NCI-H446 (cell line): ENCODE measurements around the gene SKA2.
A peak's percentile ranks its signal among the peaks of the same experiment; 100 is the strongest.
"Not testable (repeated sequence)": the region's sequence is repeated elsewhere in the genome, so short reads cannot be mapped to it uniquely, and the experiment has no call there.

ENCODE experiments used
- DNase-seq, 2 experiments: peaks; one replicate each; lab custom pipeline; 2025; lab: John Stamatoyannopoulos, UW

SKA2 gene

GRCh38 chr17:59151591-59151990 lies 3.4 kb downstream of the SKA2 start:
- DNase-seq, result no peak

GRCh38 chr17:59151006-59151405 lies 4.0 kb downstream of the SKA2 start:
- DNase-seq, result no peak

GRCh38 chr17:59149841-59150511 lies 5.0 kb downstream of the SKA2 start:
- no peak for DNase-seq

GRCh38 chr17:59149051-59149450 lies 5.9 kb downstream of the SKA2 start:
- DNase-seq, result no peak

GRCh38 chr17:59145571-59146096 lies 9.4 kb downstream of the SKA2 start:
- no peak for DNase-seq

GRCh38 chr17:59141860-59142259 lies 13.1 kb downstream of the SKA2 start:
- DNase-seq, result no peak

- DNase-seq, result no peak
Observed at GRCh38 chr17:59139939-59140338, 15.0 kb downstream of the SKA2 start.

GRCh38 chr17:59138339-59138738 lies 16.6 kb downstream of the SKA2 start:
- DNase-seq, result not testable (repeated sequence)

- no peak for DNase-seq
Observed at GRCh38 chr17:59131131-59131530, 23.9 kb downstream of the SKA2 start.

GRCh38 chr17:59129814-59130213 lies 25.2 kb downstream of the SKA2 start:
- no peak for DNase-seq

GRCh38 chr17:59126809-59127417 lies 28.1 kb downstream of the SKA2 start:
- DNase-seq, result no peak

GRCh38 chr17:59124665-59125064 lies 30.3 kb downstream of the SKA2 start:
- DNase-seq, result no peak

- DNase-seq, result no peak
Observed at GRCh38 chr17:59121901-59122480, 33.0 kb downstream of the SKA2 start.

- DNase-seq, result no peak
Observed at GRCh38 chr17:59115474-59115873, 39.5 kb downstream of the SKA2 start.

- DNase-seq, result no peak
Observed at GRCh38 chr17:59111539-59111938, 43.4 kb downstream of the SKA2 start.

GRCh38 chr17:59110973-59111372 lies 44.0 kb downstream of the SKA2 start:
- no peak for DNase-seq

GRCh38 chr17:59108400-59109102 lies 46.4 kb downstream of the SKA2 start:
- DNase-seq, result peak in 1 of 2 experiments; percentile 1

- DNase-seq, result no peak
Observed at GRCh38 chr17:59107306-59107670, 47.7 kb downstream of the SKA2 start.

GRCh38 chr17:59106463-59107305 lies 48.3 kb downstream of the SKA2 start, which contains the start of gene TRIM37:
Gene TRIM37 (minus strand): TSS chr17:59106880. CDS start chr17:59106461, 419 bp downstream.
- DNase-seq, result peak; percentile 97 to 99

- peak in 1 of 2 experiments; percentile 56 for DNase-seq
Observed at GRCh38 chr17:59105852-59106462, 49.0 kb downstream of the SKA2 start.

- no peak for DNase-seq
Observed at GRCh38 chr17:59101178-59101577, 53.8 kb downstream of the SKA2 start.
